GM18907 (cell line): ENCODE data around the gene ASTL.

Experiments used
- ATAC-seq: cut with Tn5 transposase; IDR thresholded peaks from one replicate; pipeline ENCODE4 v1.9.1; 2021; ENCODE audit warnings: mild to moderate bottlenecking, moderate library complexity; ENCODE audit not compliant: unreplicated experiment

Gene ASTL

GRCh38 chr2:96102596-96103186 is 35.6 kb downstream of the ASTL start:
- ATAC-seq, result no peak

GRCh38 chr2:96100893-96101304 is 37.4 kb downstream of the ASTL start:
- ATAC-seq, result no peak

DNA sequence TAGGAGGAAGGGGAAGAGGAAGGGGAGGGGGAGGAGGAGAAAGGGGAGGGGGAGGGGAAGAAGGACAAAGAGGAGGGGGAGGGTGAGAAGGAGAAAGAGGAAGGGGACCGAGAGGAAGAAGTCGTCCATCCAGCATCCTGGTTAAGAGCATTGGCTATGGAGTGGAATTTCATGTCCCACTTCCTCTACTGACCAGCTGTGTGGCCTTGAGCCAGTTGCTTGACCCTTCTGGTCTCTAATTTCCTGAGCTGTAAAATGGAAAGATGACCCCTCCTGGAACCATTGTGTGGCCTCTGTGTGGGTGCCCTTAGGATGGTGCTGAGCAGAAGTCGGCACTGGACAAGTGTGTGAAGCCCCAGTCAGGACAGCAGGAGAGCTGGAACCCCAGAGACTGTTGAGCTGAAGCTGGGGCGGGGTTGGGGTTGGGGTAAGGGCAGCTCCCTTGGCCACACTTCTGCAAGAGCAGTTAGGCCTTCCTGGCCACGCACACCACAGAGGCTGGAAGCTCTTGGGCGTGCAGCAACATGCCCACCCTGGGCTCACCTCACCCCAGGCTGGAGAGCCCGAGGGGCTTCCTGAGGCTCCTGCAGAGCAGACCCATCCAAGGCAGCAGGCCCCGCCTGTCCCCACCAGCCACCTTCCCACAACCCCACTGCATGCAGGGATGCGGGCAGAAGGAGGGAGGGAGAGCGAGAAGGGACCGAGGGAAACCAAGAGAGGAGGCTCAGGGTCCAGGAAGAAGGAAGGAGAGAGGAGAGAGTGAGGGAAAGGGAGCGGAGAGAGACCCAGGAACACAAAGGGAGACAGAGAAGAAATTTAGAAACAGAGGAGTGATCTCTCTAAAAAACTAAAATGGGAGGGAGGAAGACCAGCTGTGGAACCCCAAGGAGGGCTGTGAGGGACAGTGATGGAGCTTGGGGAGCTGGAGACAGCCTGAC is 38.2 kb downstream of the ASTL start:
- no peak for ATAC-seq

DNA sequence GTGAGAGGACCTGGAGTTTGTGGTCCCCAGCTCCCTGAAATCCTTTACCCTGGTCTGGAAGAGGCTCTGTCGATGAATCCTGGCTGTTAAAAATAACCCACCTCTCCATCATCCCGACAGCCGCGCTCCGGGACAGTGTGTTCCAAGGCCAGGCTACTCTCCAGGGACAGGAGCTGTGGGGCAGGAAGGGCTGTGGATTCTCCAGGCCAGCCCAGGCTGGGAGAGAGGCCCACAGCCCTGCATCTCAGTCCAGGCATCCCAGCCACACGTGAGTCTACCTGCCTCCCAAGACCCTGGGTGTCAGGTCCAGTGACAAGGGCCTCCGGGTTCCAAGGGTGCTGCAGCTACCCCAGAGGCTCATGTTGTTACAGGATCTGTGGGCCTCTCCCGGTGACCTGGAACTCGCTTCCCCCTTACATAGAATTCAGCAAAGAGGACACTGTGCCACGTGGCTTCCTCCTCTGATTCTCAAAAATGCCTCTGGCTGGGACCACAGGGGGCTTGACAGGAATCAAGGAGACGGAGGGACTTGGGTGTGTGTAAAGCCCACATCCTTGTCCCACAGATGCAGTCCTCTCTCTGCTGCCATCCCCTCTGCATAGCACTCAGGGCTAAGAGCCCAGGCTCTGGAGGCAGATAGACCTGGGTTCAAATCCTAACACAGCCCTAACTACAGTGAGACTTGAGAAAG is 39.3 kb downstream of the ASTL start:
- ATAC-seq, result no peak

GRCh38 chr2:96097951-96098823 is 40.1 kb downstream of the ASTL start:
- ATAC-seq, result no peak

DNA sequence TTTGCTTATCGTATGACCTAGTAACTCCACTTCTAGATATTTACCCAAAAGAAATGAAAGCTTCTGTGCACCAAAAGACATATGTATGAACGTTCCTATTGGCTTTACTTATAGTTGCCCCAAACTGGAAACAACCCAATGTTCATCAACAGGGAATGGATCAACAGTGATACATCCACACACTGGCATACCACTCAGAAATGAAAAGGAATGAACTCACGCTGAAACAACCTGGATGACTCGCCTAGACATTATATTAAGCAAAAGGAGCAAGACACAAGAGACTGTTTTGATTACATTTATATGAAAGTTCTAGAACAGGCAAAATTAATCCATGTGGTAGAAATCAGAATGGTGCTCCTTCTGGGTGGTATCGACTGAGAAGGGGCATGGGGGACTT is 40.9 kb downstream of the ASTL start:
- ATAC-seq, result no peak

DNA sequence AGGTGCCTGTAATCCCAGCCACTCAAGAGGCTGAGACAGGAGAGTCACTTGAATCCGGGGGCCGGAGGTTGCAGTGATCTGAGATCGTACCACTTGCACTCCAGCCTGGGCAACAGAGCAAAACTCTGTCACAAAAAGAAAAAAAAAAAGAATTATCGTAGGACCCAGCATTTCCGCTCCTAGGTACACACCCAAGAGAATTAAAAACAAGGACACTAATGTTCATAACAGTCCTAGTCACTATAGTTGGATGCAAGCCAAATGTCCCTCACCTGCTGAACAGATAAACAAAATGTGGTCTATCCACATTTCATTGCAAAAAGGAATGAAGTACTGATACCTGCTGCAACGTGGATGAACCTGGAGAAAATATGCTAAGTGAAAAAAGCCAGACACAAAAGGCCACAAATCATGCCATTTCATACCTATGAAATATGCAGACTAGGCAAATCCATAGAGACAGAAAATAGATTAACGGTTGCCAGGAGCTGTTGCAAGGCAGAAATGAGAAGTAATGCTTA is 43.1 kb downstream of the ASTL start:
- ATAC-seq, result no peak

GRCh38 chr2:96093528-96093927 is 44.8 kb downstream of the ASTL start:
- ATAC-seq, result no peak

- no peak for ATAC-seq
Observed at GRCh38 chr2:96092951-96093350, 45.4 kb downstream of the ASTL start.

- ATAC-seq, result no peak
Observed at GRCh38 chr2:96092573-96092877, 45.8 kb downstream of the ASTL start.

DNA sequence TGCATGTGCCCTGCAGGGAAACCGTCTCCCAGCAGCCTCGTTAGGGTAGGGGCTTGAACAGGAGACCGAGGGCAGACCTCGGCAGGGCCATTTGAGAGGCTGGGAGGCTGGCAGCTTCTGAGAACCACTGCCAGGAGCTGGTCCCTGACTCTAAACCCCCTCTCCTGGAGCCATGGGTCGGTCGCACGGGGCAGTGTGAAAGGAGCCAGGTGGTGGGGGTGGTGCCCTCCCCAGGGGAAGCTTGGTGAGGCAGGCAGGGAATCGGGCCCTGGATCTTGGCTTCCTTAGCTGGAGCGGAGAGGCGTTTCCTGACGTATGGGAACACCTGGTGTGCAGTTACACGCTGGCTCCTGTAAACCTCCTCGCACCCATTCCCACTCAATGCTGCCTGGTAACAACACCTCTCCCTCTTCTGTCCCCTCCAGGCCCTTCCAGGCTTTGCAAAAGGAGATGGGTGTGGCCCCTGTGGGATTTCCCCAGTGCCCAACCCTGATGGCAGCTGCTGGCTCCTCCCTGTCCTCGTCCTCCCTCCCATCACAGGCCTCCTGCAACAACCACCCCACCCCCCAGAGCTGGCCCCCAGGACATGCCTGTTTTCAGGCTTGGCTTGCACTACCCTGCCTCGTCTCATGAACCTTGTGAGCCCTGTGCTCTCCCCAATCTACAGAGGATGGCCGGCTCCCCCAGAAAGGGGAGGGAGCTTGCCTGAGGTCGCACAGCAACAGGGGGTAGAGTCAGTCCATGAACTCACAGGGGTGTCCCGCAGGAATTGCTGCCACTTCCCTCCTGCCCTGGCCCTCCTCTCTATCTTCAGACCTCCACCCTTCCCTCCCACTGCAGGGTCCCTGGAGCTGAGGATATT is 46.4 kb downstream of the ASTL start:
- no peak for ATAC-seq

DNA sequence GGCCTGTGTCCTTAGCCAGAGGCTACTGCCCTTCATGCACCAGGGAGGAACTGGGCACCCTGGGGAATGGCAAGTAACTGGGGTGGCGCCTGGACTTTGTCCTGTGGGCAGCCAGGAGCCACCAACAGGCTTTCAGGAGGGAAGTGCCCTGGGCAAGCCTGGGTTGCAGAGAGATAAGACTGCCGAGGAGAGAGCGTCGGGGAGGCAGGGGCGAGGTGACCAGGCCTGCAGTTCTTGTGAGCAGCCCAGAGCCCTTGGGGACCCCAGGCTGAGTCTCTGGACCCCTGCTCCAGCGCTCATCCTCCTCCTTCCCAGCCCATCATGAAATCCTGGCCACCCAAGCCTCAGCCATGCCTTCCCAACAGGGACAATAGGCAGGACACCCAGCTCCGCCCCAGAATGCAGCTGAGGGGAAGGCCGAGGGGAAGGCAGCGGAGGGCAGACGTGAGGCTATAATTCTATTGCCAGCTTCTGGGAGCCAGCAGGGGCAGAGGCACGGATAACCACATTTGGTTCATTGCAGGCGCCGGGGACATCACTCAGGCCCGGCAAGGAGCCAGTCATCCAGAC is 47.1 kb downstream of the ASTL start:
- no peak for ATAC-seq

DNA sequence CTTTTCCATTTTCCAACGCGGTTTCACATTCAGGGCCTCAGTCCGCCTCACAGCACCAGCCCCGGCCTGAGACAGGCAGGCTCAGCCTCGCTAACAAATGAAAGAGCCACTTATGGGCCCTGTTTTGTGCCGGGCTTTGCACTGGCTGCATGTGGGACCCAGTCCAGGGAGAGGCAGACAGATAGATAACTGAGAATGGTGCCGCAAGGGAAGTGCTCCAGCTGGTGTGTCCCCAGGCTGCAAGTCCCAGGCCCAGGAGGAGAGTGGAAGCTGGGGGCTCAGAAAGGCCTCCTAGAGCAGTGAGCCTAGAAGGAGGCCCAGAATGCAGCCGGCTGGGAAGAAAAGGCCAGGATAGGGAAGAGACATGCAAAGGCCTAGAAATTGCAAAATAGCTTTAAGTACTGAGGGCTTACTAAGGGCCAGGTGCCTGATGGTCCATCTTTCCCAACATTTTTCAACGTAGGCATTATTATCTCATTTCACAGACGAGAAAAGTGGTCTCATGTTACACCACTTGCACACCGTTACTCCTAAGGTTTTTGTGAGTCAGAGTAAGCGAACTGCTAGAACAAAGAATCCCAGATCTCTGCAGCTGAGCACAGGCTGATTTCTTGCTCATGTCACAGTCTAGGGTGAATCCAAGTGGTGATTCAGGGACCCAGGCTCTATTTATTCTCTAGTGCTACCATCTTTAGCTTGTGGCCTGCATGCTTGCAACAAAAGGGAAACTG is 47.9 kb downstream of the ASTL start:
- no peak for ATAC-seq

DNA sequence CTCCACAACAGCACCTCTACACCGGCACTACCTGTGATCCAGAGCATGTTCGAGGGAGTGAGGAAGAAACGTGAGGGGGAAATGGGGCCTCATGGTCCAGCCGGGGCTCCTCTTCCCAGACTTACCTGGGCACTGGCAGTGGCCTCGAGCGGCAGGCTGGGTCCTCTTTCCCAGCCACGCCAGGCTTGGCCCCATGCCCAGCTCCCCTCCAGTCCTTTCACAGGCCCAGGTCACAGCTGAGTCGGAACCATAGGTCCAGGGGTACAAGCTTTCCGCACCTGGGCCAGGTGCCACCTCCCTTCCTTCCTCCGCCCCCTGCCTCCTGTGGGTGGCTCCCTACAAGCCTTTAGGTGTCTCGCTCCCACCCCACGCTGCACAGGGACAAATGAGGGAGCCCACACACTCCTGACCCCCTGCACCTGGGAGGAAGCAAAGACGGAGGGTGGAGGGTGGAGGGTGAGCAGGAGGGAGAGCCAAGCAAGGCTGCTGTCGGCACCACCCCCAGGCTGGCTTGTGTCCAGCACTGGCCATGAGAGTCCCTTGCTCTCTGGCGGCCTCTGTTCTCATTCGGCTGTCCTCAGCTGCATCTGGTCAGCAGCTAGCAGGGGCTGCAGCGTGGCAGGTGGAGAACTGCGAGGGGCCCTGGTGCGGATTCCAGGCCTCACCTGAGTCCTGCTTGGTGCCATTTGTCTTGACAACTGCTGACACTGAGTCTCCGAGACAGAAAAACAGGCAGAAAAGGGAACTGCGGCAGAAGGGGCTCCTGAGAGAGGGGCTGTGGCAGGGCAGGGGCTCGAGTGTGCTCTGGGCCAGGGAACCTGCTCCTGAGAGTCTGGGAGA is 48.7 kb downstream of the ASTL start:
- ATAC-seq, result no peak

- no peak for ATAC-seq
Observed at GRCh38 chr2:96088340-96089335, 49.7 kb downstream of the ASTL start.

- no peak for ATAC-seq
Observed at GRCh38 chr2:96087130-96087529, 51.2 kb downstream of the ASTL start.
